SIG-M5 treated with dmso at 0.1 percent for 504 hours (cell line): ENCODE data around the gene FAF1.

Source experiments
- DNase-seq: peaks from one replicate; lab custom pipeline; 2025; ENCODE audit not compliant: unreplicated experiment; lab: John Stamatoyannopoulos, UW

Gene FAF1

GRCh38 chr1:50503515-50503914 lies 456.6 kb downstream of the FAF1 start:
- DNase-seq: no peak

GRCh38 chr1:50502147-50502546 lies 457.9 kb downstream of the FAF1 start:
- no peak for DNase-seq

GRCh38 chr1:50497007-50497406 lies 463.1 kb downstream of the FAF1 start:
- no peak for DNase-seq

- no peak for DNase-seq
Measured at GRCh38 chr1:50493710-50494109, 466.4 kb downstream of the FAF1 start.

- no peak for DNase-seq
Measured at GRCh38 chr1:50492142-50492541, 467.9 kb downstream of the FAF1 start.

- no peak for DNase-seq
Measured at GRCh38 chr1:50491142-50491541, 468.9 kb downstream of the FAF1 start.

GRCh38 chr1:50490640-50491039 lies 469.4 kb downstream of the FAF1 start:
- DNase-seq: no peak

GRCh38 chr1:50488876-50489275 lies 471.2 kb downstream of the FAF1 start:
- DNase-seq: no peak

- DNase-seq: no peak
Measured at GRCh38 chr1:50488356-50488755, 471.7 kb downstream of the FAF1 start.

GRCh38 chr1:50487725-50488124 lies 472.3 kb downstream of the FAF1 start:
- no peak for DNase-seq

GRCh38 chr1:50481142-50481736 lies 478.8 kb downstream of the FAF1 start:
- no peak for DNase-seq

- DNase-seq: no peak
Measured at GRCh38 chr1:50476800-50477199, 483.3 kb downstream of the FAF1 start.

- no peak for DNase-seq
Measured at GRCh38 chr1:50474859-50475809, 484.9 kb downstream of the FAF1 start.

GRCh38 chr1:50473513-50473912 lies 486.6 kb downstream of the FAF1 start:
- DNase-seq: no peak

GRCh38 chr1:50471967-50472366 lies 488.1 kb downstream of the FAF1 start:
- DNase-seq: no peak

GRCh38 chr1:50462964-50463363 lies 497.1 kb downstream of the FAF1 start:
- no peak for DNase-seq

GRCh38 chr1:50458507-50458906 lies 501.6 kb downstream of the FAF1 start:
- peak; percentile 81 for DNase-seq

GRCh38 chr1:50454911-50455310 lies 505.2 kb downstream of the FAF1 start:
- no peak for DNase-seq

GRCh38 chr1:50453266-50453665 lies 506.8 kb downstream of the FAF1 start:
- DNase-seq: no peak

- no peak for DNase-seq
Measured at GRCh38 chr1:50452700-50453099, 507.4 kb downstream of the FAF1 start.

- no peak for DNase-seq
Measured at GRCh38 chr1:50450861-50451653, 509.0 kb downstream of the FAF1 start.

GRCh38 chr1:50447961-50448360 lies 512.1 kb downstream of the FAF1 start:
- DNase-seq: no peak
